Smooth muscle cell (in vitro differentiated cells): ENCODE measurements around the gene ELL. TPM values are rescaled to one million over a fixed set of nuclear protein-coding genes. Genes with fewer than 3 reads are reported as not detected.

Experiments used
- DNase-seq: peaks from one replicate; lab custom pipeline; 2025; ENCODE audit not compliant: unreplicated experiment; lab: John Stamatoyannopoulos, UW
- H2AFZ ChIP-seq: fragments of 200-600 bp; sonication (generic); 2 replicates; pipeline ENCODE4 v1.6.0; 2016; ENCODE audit warnings: antibody characterized with exemption, low read depth, mild to moderate bottlenecking
- H3F3A ChIP-seq: fragments of 200-600 bp; sonication (generic); 2 replicates; pipeline ENCODE4 v1.6.0; 2017; ENCODE audit warnings: antibody characterized with exemption, low read depth
- H3K27ac ChIP-seq: fragments of 200-600 bp; sonication (generic); 2 replicates; pipeline ENCODE4 v1.5.1; 2016; ENCODE audit warnings: low read depth, mild to moderate bottlenecking
- H3K27me3 ChIP-seq: fragments of 200-600 bp; sonication (generic); 2 replicates; pipeline ENCODE4 v1.6.1; 2016; ENCODE audit warnings: low read depth, mild to moderate bottlenecking
- H3K36me3 ChIP-seq: fragments of 200-600 bp; sonication (generic); 2 replicates; pipeline ENCODE4 v1.5.1; 2016; ENCODE audit warnings: low read depth
- H3K4me1 ChIP-seq: fragments of 200-600 bp; sonication (generic); 2 replicates; pipeline ENCODE4 v1.5.1; 2016; ENCODE audit warnings: low read depth
- H3K4me2 ChIP-seq: fragments of 200-600 bp; sonication (generic); 2 replicates; pipeline ENCODE4 v1.6.0; 2016; ENCODE audit warnings: mild to moderate bottlenecking
- H3K4me3 ChIP-seq: fragments of 200-600 bp; sonication (generic); 2 replicates; pipeline ENCODE4 v1.5.1; 2016; ENCODE audit warnings: mild to moderate bottlenecking
- H3K79me2 ChIP-seq: fragments of 200-600 bp; sonication (generic); 2 replicates; pipeline ENCODE4 v1.6.0; 2016; ENCODE audit warnings: low read depth, mild to moderate bottlenecking
- H3K9ac ChIP-seq: fragments of 200-600 bp; sonication (generic); 2 replicates; pipeline ENCODE4 v1.6.0; 2016; ENCODE audit warnings: low read depth
- H3K9me3 ChIP-seq: fragments of 200-600 bp; sonication (generic); replicated peaks from 2 replicates; pipeline ENCODE4 v1.5.1; 2016; ENCODE audit warnings: low read depth
- H4K20me1 ChIP-seq: fragments of 200-600 bp; sonication (generic); 2 replicates; pipeline ENCODE4 v1.6.0; 2016; ENCODE audit warnings: low read depth
- CTCF ChIP-seq: fragments of 200-600 bp; sonication (generic); IDR thresholded peaks from 2 replicates; pipeline ENCODE4 v1.5.1; 2017; ENCODE audit warnings: borderline replicate concordance, mild to moderate bottlenecking, antibody characterized with exemption; ENCODE audit not compliant: insufficient read depth, poor library complexity, severe bottlenecking
- WGBS: methylation state at CpG from one replicate; pipeline ENCODE4 v1.1.7; 2016; ENCODE audit warnings: low lambda C conversion rate; 5-methylcytosine and 5-hydroxymethylcytosine counted together
- polyA plus RNA-seq: library from polyadenylated mRNA; unstranded; fragments of >200 nt; fragmentation: Nextera tagmentation; extraction: Ambion mirVana; gene quantifications from 2 replicates; pipeline ENCODE4 v1.2.1, GENCODE V29; 2016
- total RNA-seq: library from RNA; depleted of rRNA; stranded (reverse); fragments of >200 nt; gene quantifications from 2 replicates; pipeline ENCODE4 v1.2.3, GENCODE V29; 2014

The ELL gene
- total and polyA plus RNA-seq, 2 experiments from 2014 or later: 12.8 to 15.2 TPM

GRCh38 chr19:18396471-18397241 is 125.2 kb downstream of the ELL start:
- Histone ChIP-seq H3K79me2 (no peaks in the 10 kb centered on the region), H3K9me3 (no peaks in the 10 kb centered on the region), H3K4me3 (no peak overlapping the region), H3K9ac (no peak overlapping the region), H4K20me1 (no peaks in the 10 kb centered on the region), H3K27ac (no peak overlapping the region), H3K36me3 (no peaks in the 10 kb centered on the region), H3K4me1 (peaks cover 4% of the 10 kb centered on the region), H2AFZ (no peak overlapping the region), H3F3A (peaks cover 5% of the 10 kb centered on the region), H3K4me2 (no peak overlapping the region), H3K27me3 (no peaks in the 10 kb centered on the region)
- TF ChIP-seq CTCF: no peak
- 91% methylated on average over 37 of the region's 37 CpGs for WGBS
- no peak for DNase-seq

- TF ChIP-seq CTCF: no peak
- Histone ChIP-seq H3K4me3 (no peak overlapping the region), H4K20me1 (no peaks in the 10 kb centered on the region), H3K4me2 (no peak overlapping the region), H3K9me3 (no peaks in the 10 kb centered on the region), H3K27me3 (no peaks in the 10 kb centered on the region), H3K4me1 (peaks cover 4% of the 10 kb centered on the region), H3K9ac (no peak overlapping the region), H3K27ac (no peak overlapping the region), H3F3A (peaks cover 9% of the 10 kb centered on the region), H3K36me3 (no peaks in the 10 kb centered on the region), H2AFZ (no peak overlapping the region), H3K79me2 (no peaks in the 10 kb centered on the region)
- WGBS: 91% methylated on average over 7 of the region's 7 CpGs
- DNase-seq: no peak
These were observed 128.0 kb downstream of the ELL start for GRCh38 chr19:18393836-18394235.

- H3K4me3 ChIP-seq: no peak overlapping the region
- H4K20me1 ChIP-seq: no peaks in the 10 kb centered on the region
- H3K79me2 ChIP-seq: no peaks in the 10 kb centered on the region
- no peak overlapping the region for H2AFZ ChIP-seq
- no peaks in the 10 kb centered on the region for H3K27me3 ChIP-seq
- H3K36me3 ChIP-seq: no peaks in the 10 kb centered on the region
- H3K4me1 ChIP-seq: peaks cover 4% of the 10 kb centered on the region
- H3F3A ChIP-seq: peaks cover 9% of the 10 kb centered on the region
- no peak for TF ChIP-seq CTCF
- 92% methylated on average over 5 of the region's 5 CpGs for WGBS
- H3K9me3 ChIP-seq: no peaks in the 10 kb centered on the region
- H3K9ac ChIP-seq: no peak overlapping the region
- DNase-seq: no peak
- H3K27ac ChIP-seq: no peak overlapping the region
- H3K4me2 ChIP-seq: no peak overlapping the region
These were observed 128.9 kb downstream of the ELL start for GRCh38 chr19:18392926-18393325.

Other genes with a start within 250 kb of the ELL start
- 3.9 and 4.9 TPM in 2 replicates for gene IQCN, start 247.6 kb downstream of the ELL start, total RNA-seq
- 2.5 and 5.8 TPM in 2 replicates for gene IQCN, start 247.6 kb downstream of the ELL start, polyA plus RNA-seq
- gene JUND, start 240.4 kb downstream of the ELL start, total RNA-seq: 79.9 and 164 TPM in 2 replicates
- 464 and 497 TPM in 2 replicates for gene JUND, start 240.4 kb downstream of the ELL start, polyA plus RNA-seq
- 116 and 121 TPM in 2 replicates for gene LSM4, start 199.0 kb downstream of the ELL start, total RNA-seq
- 156 and 177 TPM in 2 replicates for gene LSM4, start 199.0 kb downstream of the ELL start, polyA plus RNA-seq
- 11.1 and 11.7 TPM in 2 replicates for gene PGPEP1, start 181.5 kb downstream of the ELL start, total RNA-seq
- 4.5 and 8.7 TPM in 2 replicates for gene PGPEP1, start 181.5 kb downstream of the ELL start, polyA plus RNA-seq
- 18.8 and 30.9 TPM in 2 replicates for gene GDF15, start 135.9 kb downstream of the ELL start, total RNA-seq
- gene GDF15, start 135.9 kb downstream of the ELL start, polyA plus RNA-seq: 40.4 and 42.8 TPM in 2 replicates
- gene LRRC25, start 124.4 kb downstream of the ELL start, total RNA-seq: 0.67 TPM in 1 of 2 replicates, not detected in the other
- gene LRRC25, start 124.4 kb downstream of the ELL start, polyA plus RNA-seq: 0.34 TPM in 1 of 2 replicates, not detected in the other
- gene SSBP4, start 102.7 kb downstream of the ELL start, total RNA-seq: 36.0 and 44.1 TPM in 2 replicates
- gene SSBP4, start 102.7 kb downstream of the ELL start, polyA plus RNA-seq: 124 and 133 TPM in 2 replicates
- gene ISYNA1, start 83.9 kb downstream of the ELL start, total RNA-seq: 16.4 and 60.1 TPM in 2 replicates
- 56.9 and 89.5 TPM in 2 replicates for gene ISYNA1, start 83.9 kb downstream of the ELL start, polyA plus RNA-seq
- 143 and 161 TPM in 2 replicates for gene FKBP8, start 21.5 kb upstream of the ELL start, total RNA-seq
- 340 and 358 TPM in 2 replicates for gene FKBP8, start 21.5 kb upstream of the ELL start, polyA plus RNA-seq
- gene KXD1, start 35.8 kb upstream of the ELL start, total RNA-seq: 75.4 and 104 TPM in 2 replicates
- 134 and 141 TPM in 2 replicates for gene KXD1, start 35.8 kb upstream of the ELL start, polyA plus RNA-seq
- 991 and 1,086 TPM in 2 replicates for gene UBA52, start 49.8 kb upstream of the ELL start, total RNA-seq
- 752 and 759 TPM in 2 replicates for gene UBA52, start 49.8 kb upstream of the ELL start, polyA plus RNA-seq
- gene REX1BD, start 66.7 kb upstream of the ELL start, total RNA-seq: 69.6 and 81.5 TPM in 2 replicates
- gene REX1BD, start 66.7 kb upstream of the ELL start, polyA plus RNA-seq: 117 and 141 TPM in 2 replicates
- 196 and 221 TPM in 2 replicates for gene CRLF1, start 84.7 kb upstream of the ELL start, total RNA-seq
- 715 and 1,048 TPM in 2 replicates for gene CRLF1, start 84.7 kb upstream of the ELL start, polyA plus RNA-seq
- gene TMEM59L, start 90.8 kb upstream of the ELL start, total RNA-seq: 4.4 and 5.0 TPM in 2 replicates
- gene TMEM59L, start 90.8 kb upstream of the ELL start, polyA plus RNA-seq: 31.7 and 42.0 TPM in 2 replicates
- gene KLHL26, start 115.0 kb upstream of the ELL start, total RNA-seq: 3.9 and 5.6 TPM in 2 replicates
- 7.6 and 8.7 TPM in 2 replicates for gene KLHL26, start 115.0 kb upstream of the ELL start, polyA plus RNA-seq
- gene CRTC1, start 161.6 kb upstream of the ELL start, total RNA-seq: 1.0 and 1.6 TPM in 2 replicates
- 3.1 and 3.5 TPM in 2 replicates for gene CRTC1, start 161.6 kb upstream of the ELL start, polyA plus RNA-seq